ENCODE data around the gene PDGFC.
A peak's percentile ranks its signal among the peaks of the same experiment; 100 is the strongest.
"Not testable (repeated sequence)": the region's sequence is repeated elsewhere in the genome, so short reads cannot be mapped to it uniquely, and the experiment has no call there.

Gene PDGFC

DNA sequence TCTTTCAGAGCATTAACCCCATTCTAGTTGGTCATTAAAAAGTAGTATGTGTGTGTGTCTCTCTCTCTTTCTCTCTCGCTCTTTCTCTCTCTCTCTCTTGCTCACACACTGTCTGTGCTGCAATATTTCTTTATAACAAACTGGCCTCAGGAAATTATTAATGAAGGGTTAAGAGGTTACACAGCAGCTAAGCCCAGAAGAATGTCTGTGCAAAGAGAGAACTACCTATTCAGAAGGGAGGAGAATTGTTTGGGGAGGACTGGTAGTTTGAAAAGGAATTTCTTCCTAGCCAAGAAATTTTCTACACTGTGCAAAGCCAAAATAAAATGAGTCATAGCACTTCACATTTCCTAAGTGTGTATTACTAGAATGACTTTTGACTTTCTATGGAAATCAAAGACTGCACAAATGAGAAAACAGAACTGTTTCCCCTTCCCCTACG lies 22.2 kb downstream of the PDGFC start:
- FAIRE-seq: peak; percentile 92

DNA sequence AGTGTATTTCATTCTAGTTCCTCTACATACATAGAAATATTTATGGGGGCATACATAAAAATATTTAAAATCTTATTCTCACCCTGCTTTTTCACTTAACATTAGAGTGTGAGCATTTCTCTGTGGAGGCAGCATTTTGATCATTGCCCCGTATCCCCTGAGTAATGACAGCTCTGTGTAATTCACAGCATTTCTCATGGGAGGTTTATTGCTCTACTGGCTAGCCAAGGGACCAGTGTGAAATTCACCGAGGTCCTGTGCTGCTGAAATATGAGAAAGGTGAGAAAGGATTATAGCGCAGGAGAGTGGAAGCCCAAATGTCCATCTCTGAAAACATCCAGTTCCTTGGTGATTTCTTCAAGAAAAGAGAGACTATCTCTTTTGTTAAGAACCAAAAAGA lies 22.9 kb downstream of the PDGFC start:
- no peak for FAIRE-seq

GRCh38 chr4:156948133-156948532 lies 23.5 kb downstream of the PDGFC start:
- no peak for FAIRE-seq

DNA sequence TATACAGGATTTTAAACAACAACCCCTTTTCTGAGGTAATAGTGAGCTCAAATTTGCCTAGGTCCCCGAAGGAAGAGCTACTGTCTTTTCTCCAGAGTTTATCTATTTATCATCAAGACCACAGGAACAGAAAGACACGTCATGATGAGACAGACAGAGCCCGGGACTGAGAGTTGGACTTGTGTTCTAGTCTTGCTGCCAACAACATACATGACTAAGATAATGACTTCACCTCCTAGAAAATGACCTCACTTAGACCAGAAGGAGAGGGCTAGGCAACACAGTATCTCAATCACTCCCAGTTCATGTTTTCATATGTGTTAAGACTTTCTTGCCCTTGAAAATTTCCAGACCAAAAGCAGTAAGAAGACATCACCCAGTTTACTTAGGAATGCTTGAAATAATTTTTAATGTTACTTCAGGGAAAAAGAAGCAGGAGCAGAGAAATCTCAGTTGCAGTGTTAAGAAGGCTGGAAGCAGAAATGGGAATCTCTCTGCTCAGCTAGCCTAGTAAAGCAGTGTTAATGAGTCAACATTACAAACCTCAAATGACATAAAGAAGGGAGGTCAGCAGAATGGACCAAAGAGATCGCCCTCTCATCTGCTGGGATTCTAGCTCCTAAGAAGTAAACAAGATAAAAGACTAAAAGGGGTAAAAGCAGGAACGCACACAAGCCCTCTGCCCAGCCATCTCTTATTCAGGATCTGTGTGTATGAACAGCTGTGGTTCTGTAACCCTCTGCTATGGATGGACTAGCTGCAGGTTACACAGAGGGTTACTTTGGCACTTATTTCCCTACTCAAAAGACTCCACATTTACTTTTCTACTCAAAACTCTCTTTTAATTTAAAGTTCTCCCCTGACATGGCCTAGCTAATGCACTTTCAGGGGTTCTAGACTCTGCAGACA lies 24.8 kb downstream of the PDGFC start:
- FAIRE-seq: no peak

DNA sequence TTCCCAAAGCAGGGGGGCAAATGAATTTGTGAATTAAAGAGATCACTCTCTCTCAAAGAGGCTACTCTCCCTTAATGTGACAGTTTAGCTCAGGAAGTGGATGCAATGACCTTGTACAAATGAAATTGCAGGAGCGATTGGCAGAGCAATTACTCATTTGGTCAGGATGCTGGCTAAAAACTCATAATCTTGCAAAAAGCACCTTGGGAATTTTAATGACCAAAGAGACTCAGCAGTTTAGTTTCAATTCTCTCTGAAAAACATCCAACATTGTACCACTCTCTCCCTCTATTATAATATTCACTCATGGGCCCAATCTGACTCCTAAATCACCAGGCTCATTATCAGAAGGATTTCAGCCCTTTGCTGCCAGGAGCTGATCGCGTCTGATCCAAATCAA lies 26.1 kb downstream of the PDGFC start:
- FAIRE-seq: no peak

DNA sequence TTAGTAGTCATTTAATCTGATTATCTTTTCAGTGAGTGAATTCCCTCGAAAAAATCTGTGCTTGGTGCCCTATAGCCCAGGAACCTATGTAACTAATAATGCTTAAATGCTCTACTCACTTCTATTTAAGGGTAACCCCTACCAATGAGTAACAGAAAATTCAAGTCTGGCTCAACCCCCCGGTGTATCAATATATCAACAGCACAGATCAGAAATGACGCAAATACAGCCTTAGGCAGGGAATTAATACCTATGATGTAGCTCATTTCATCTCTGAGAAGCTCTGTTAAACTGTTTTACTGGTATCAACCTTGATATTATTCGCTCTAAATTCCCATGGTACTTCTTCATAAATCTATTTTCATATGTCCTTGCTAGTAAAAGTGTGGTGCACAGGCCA lies 28.6 kb downstream of the PDGFC start:
- no peak for FAIRE-seq

GRCh38 chr4:156941940-156942548 lies 29.6 kb downstream of the PDGFC start:
- peak; percentile 15 for FAIRE-seq

- FAIRE-seq: no peak
Observed at GRCh38 chr4:156939801-156940200, 31.8 kb downstream of the PDGFC start.

- FAIRE-seq: no peak
Observed at GRCh38 chr4:156939139-156939538, 32.5 kb downstream of the PDGFC start.

GRCh38 chr4:156934259-156934635 lies 37.4 kb downstream of the PDGFC start:
- peak; percentile 18 for FAIRE-seq

GRCh38 chr4:156933633-156934258 lies 37.9 kb downstream of the PDGFC start:
- no peak for FAIRE-seq

DNA sequence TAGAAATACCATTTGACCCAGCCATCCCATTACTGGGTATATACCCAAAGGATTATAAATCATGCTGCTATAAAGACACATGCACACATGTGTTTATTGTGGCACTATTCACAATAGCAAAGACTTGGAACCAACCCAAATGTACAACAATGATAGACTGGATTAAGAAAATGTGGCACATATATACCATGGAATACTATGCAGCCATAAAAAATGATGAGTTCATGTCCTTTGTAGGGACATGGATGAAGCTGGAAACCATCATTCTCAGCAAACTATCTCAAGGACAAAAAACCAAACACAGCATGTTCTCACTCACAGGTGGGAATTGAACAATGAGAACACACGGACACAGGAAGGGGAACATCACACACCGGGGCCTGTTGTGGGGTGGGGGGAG lies 39.2 kb downstream of the PDGFC start:
- FAIRE-seq: not testable (repeated sequence)

DNA sequence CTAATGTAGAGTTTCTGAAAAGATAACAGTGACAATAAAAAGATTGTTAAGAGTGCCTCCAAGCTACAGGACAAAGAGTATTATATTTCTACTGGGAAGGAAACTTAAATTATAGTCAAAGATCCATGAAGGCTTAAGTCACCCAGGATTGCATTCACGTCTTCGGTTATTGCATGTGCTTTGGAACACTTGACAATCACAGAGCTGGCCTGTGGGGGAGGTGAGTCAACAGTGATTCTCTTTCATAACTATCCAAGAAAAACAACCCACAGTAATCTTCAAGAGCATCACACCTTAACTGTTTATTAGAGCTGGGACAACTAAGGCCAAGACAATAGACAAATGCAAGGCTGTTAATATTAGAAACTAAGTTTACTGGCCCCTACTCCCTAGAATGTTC lies 40.3 kb downstream of the PDGFC start:
- FAIRE-seq: peak; percentile 95

- no peak for FAIRE-seq
Observed at GRCh38 chr4:156929386-156930105, 42.1 kb downstream of the PDGFC start.

DNA sequence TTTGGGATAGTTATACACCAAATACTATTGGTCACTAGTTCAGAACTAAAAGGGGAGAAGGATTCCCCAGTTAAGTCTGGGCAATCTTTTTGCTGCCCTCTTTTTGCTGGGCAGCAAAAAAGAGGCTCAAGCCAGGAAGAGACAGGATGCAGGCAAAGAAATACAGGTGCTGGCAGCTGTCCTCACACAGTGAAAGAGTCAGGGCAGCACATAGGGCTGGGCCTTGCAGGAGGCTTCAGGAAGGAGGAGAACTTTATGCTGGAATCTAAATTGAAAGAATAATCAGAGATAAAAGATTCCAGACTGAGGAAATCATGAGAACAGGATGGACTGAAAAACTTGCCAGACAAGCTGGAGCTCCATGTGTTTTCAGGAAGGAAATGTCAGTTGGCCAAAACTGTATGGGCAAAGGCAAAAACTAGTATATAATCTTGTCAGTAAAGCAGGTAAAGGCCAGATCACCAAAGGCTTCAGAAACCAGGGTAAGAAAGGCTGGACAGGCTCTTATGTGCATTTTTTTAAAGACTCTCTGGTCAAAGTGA lies 46.8 kb downstream of the PDGFC start:
- FAIRE-seq: no peak

- no peak for FAIRE-seq
Observed at GRCh38 chr4:156923525-156923924, 48.1 kb downstream of the PDGFC start.

DNA sequence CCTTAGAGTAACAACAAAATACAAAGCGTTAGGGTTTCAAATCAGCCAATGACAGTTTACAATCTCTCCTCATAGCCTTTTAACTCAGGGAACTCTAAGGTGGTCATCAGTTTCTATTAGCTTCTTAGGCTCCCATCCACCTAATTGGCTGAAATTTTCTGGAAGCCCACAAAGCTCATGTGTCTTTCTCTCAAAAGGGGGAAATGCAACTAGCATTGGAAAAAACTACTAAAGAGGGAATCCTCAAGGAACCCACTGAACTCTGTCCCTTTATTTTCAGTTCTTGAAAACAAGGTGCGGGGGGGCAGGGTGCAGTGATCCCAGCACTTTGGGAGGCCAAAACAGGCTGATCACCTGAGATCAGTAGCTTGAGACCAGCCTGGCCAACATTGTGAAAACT lies 56.4 kb downstream of the PDGFC start:
- no peak for FAIRE-seq

- no peak for FAIRE-seq
Observed at GRCh38 chr4:156913234-156913633, 58.4 kb downstream of the PDGFC start.

DNA sequence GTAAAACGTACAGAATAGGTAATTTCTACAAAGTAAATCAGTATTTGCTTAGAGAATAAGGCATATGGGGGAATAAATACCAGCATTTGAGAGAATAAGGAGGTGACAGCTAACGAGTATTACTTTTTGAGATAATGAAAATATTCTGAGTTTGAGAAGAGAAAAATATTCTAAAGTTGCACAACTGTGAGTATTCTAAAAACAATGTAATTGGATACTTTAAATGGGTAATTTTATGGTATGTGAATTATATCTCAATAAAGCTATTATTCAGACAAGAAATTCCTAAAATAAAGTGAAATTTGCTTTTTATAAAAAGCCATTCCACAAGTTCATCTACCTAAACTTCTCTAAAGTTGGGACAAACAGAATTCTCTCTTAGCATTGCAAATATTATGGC lies 62.6 kb downstream of the PDGFC start:
- no peak for FAIRE-seq

GRCh38 chr4:156906325-156906724 lies 65.3 kb downstream of the PDGFC start:
- peak; percentile 31 for FAIRE-seq

- no peak for FAIRE-seq
Observed at GRCh38 chr4:156901871-156902270, 69.7 kb downstream of the PDGFC start.

DNA sequence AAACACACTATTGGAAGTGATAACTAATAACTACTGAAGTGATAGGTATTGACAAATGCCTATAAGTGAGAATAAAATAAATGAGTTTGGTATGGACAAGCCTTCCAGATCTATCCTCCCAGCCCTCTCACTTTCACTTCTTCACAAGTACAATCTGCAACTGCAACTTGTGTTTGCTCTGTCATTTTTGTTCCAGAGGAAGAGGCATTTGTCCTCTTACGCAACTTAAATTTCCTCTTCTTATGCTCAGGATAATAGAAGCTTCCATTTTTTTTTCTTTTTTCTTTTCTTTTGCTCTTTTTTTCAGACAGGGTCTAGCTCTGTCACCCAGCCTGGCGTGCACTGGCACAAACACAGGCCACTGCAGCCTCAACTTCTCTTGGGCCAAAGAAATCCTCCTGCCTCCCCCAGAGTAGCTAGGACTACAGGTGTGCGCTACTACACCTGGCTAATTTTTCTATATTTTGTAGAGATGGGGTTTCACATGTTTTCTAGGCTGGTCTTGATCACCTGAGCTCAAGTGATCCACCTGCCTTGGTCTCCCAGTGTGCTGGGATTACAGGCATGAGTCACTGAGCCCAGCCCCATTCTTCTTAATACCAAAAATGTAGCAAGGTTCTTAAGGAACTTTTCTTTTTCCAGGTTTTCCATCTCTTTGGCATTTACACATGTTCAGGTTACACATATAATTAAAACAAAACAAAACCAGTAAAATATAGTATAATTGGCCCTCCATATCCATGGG lies 73.1 kb downstream of the PDGFC start:
- FAIRE-seq: no peak

Measured in endometrium (tissue), 2 donors.